Measurements from ENCODE around the gene NMBR.
"Not testable (repeated sequence)": the region's sequence is repeated elsewhere in the genome, so short reads cannot be mapped to it uniquely, and the experiment has no call there.

NMBR gene

DNA sequence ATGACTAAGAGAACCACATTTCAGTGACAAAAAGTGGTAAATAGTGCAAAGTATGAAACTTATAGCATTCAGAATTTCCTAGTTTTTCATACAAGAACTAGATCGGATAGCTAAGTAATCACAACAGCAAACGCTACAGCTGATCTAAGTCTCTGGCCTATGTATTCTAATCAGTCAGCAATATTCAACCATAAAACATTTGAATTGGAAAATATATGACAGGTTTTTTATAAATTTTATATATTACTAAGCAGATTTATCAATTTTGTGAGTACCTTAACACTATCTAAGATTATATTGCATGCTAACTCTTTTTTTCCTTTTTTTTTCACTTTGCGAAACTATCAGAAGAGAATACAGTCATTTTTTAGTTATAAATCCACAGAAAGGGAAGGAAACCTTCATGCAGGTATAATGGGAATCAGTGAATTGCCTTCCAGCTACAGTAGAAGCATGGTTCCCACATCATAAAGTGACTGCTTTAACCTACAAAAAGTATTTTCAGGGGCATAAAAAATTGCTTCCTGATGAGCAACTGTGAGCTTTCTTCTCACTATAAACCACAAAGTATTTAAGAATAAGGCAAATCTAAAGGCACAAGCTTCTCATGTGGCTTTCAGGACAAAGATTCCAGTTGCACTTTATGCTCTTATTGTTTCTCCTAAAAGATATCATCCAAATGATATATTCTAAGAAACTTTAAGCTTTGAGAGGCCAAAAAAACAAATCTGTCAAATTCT, 88.2 kb downstream of the NMBR start:
- Mint-ChIP-seq H3K27ac (no peak overlapping the region), H3K4me3 (no peak overlapping the region), H3K9me3 (no peaks in the 10 kb centered on the region), H3K36me3 (ENCODE audit: low read depth) (no peaks in the 10 kb centered on the region), H3K4me1 (ENCODE audit: low read depth) (no peaks in the 10 kb centered on the region), H3K27me3 (peaks cover 4% of the 10 kb centered on the region)
- no peak for DNase-seq

DNA sequence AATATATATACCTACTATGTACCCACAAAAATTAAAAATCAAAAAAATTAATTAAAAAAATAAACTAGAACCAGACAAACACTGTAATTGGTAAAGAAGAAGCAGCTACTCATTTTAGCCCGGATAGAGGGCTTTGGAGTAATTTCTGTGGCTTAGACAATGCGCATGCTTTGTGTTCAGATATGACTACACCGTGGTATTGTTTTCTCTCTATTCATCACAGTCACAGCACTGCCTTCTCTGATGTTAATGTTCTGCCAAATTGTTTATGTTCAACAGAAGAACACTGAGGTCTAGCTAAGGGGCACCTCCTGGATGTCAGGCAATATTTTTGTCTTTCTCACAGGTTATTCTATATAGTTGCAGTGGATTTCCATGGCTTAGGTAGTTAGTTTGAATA, 91.7 kb downstream of the NMBR start:
- Mint-ChIP-seq H3K4me1 (ENCODE audit: low read depth) (no peaks in the 10 kb centered on the region), H3K27ac (no peak overlapping the region), H3K4me3 (no peak overlapping the region), H3K36me3 (ENCODE audit: low read depth) (no peaks in the 10 kb centered on the region), H3K9me3 (peaks cover 20% of the 10 kb centered on the region), H3K27me3 (peaks cover 12% of the 10 kb centered on the region)
- DNase-seq, result no peak

DNA sequence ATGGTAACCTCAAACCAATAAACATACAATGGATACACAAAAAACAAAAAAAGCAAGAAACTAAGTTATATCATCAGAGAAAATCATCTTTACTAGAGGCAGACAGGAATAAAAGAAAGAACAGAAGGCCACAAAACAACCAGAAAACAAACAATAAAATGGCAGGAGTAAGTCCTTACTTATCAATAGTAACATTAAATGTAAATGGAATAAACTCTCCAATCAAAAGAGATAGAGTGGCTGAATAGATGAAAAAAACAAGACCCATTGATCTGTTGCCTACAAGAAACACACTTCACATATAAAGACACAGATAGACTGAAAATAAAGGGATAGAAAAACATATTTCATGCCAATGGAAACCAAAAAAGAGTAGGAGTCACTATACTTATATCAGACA, 95.5 kb downstream of the NMBR start:
- H3K4me1 Mint-ChIP-seq (ENCODE audit: low read depth), result no peaks in the 10 kb centered on the region

DNA sequence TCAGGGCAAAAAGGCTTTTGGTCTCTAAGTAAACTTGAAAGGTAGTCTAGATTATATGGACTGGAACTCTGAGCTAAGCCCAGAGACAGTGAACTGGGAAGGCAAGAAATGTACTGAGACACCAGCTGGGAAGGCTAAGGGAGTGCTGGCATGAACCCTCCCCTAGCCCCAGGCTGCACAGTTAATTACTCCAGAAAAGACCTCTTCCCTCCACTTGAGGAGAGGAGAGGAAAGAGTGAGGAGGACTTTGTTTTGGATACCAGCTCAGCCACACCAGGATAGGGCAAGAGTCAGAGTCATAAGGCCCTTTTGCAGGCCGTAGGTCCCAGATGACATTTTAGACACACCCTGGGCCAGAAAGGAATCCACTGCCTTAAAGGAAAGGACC, 98.3 kb downstream of the NMBR start:
- Mint-ChIP-seq H3K4me1 (ENCODE audit: low read depth) (no peaks in the 10 kb centered on the region), H3K27ac (no peak overlapping the region), H3K36me3 (ENCODE audit: low read depth) (no peaks in the 10 kb centered on the region), H3K4me3 (no peak overlapping the region), H3K27me3 (peaks cover 31% of the 10 kb centered on the region), H3K9me3 (peaks cover 26% of the 10 kb centered on the region)
- no peak for DNase-seq

More for the DNA sequence above, 95.5 kb downstream of the NMBR start:
- Mint-ChIP-seq H3K36me3 (ENCODE audit: low read depth) (no peaks in the 10 kb centered on the region), H3K9me3 (peaks cover 26% of the 10 kb centered on the region), H3K27me3 (peaks cover 25% of the 10 kb centered on the region), H3K27ac (no peak overlapping the region), H3K4me3 (no peak overlapping the region)
- DNase-seq, result no peak

DNA sequence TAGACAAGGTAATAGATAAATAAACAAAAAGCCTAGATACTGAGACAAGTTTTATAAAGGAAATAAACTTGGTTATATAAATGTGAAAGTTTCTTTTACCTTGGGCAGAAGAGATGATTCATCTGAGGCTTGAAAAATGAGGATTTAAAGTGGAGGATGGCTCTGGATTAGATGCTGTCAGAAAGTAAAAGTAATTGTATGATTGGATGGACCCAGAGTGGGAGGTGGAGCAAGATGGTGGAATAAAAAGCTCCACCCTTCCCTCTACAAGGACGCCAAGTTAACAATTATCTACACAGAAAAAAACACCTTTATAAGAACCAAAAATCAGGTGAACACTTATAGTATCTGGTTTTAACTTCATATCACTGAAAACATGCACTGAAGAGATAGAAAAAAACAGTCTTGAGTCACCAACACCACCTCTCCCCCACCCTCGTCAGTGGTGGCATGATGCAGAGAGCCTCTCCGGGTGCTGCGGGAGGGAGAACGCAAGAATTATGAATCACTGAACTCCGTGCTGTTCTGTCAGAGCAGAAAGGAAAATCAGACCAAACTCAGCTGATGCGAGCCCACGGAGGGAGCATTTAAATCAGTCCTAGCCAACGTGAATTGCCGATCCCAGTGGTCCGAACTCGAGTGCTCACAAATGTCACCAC, 98.9 kb downstream of the NMBR start:
- no peak overlapping the region for H3K27ac Mint-ChIP-seq
- H3K27me3 Mint-ChIP-seq, result peaks cover 33% of the 10 kb centered on the region
- no peaks in the 10 kb centered on the region for H3K36me3 Mint-ChIP-seq (ENCODE audit: low read depth)
- H3K9me3 Mint-ChIP-seq, result peaks cover 23% of the 10 kb centered on the region
- H3K4me1 Mint-ChIP-seq (ENCODE audit: low read depth), result no peaks in the 10 kb centered on the region
- DNase-seq, result no peak
- no peak overlapping the region for H3K4me3 Mint-ChIP-seq

DNA sequence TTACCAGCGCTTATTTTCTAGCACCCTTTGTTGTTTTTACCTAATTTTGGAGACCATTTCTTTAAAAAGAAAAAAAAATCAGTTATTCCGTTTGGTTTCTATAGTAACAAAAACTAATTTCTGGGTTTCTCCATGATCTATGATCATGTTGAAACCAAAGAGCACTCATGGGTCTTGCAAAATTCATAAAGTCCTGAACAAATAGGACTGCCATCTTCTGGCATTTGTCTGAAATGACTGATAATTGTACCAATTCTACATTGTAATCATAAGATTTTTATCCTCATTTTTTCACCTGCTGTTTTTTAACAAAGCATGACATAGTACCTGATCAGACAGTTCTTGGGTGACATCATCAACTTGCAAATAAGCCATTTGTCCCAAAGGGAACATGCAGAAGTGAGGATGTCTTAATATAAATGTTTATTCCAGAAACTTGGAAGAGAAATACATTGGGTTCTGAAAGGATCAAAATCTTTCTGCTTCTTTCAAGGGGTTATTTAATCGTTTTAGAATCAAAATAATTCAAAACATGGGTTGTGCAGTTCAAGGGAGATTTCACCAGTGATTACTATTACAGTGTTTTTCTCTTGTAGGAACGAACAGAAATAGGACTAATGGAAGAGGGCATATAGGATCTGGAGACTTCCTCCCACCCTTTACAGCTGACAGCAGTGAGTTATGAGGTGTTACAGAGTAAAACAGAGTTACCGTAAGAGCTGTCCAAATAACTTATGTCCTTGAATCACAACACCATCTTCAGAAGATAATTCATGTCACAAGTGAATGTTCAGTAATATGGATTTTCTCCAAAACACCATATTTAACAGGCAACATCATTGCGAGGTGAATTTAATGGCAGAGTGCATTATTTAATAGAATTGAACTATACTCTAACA, 101.3 kb downstream of the NMBR start:
- H3K36me3 Mint-ChIP-seq (ENCODE audit: low read depth), result no peaks in the 10 kb centered on the region
- H3K27me3 Mint-ChIP-seq, result peaks cover 31% of the 10 kb centered on the region
- H3K4me1 Mint-ChIP-seq (ENCODE audit: low read depth), result no peaks in the 10 kb centered on the region
- no peak for DNase-seq
- no peak overlapping the region for H3K27ac Mint-ChIP-seq
- peaks cover 9% of the 10 kb centered on the region for H3K9me3 Mint-ChIP-seq
- no peak overlapping the region for H3K4me3 Mint-ChIP-seq

DNA sequence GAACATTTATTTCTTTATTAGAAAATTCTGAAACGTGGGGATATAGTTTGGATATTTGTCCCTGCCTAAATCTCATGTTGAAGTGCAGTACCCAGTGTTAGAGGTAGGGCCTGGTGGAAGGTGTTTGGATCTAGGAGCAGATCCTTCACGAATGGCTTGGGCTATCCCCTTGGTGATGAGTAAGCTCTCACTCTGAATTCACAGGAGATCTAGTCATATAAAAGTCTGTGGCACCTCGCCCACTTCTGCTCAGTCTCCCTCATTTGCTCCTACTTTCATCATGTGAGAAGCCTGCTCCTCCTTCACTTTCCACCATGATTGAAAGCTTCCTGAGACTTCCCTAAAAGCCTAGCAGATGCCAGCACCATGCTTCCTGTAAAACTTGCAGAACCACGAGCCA, 111.0 kb downstream of the NMBR start:
- H3K4me3 Mint-ChIP-seq, result no peak overlapping the region
- peaks cover 3% of the 10 kb centered on the region for H3K27me3 Mint-ChIP-seq
- no peaks in the 10 kb centered on the region for H3K36me3 Mint-ChIP-seq (ENCODE audit: low read depth)
- H3K4me1 Mint-ChIP-seq (ENCODE audit: low read depth), result peaks cover 4% of the 10 kb centered on the region
- no peak overlapping the region for H3K27ac Mint-ChIP-seq
- H3K9me3 Mint-ChIP-seq, result no peaks in the 10 kb centered on the region
- DNase-seq, result no peak

DNA sequence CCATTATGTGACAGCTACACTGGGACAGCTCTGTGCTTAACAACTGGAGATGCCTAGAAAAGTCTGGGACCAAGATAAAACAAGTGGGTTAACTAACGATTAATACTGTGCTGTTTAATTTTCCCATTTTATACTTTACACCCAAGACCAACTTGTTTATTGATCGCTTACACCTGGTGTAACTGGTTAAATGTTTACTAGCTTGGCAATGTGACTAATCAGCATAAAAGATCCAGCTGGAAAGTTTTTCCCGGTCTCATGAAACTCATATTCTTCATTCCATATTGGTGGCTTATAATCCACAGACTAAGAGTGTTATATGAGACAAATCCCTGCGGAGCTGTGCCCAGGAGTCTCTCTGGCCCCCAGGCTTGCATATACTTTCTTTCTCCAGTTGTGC, 115.9 kb downstream of the NMBR start:
- Mint-ChIP-seq H3K4me1 (ENCODE audit: low read depth) (peaks cover under 1% of the 10 kb centered on the region), H3K27me3 (peaks cover 3% of the 10 kb centered on the region), H3K4me3 (no peak overlapping the region), H3K9me3 (peaks cover 23% of the 10 kb centered on the region), H3K27ac (no peak overlapping the region), H3K36me3 (ENCODE audit: low read depth) (no peaks in the 10 kb centered on the region)
- DNase-seq, result no peak

DNA sequence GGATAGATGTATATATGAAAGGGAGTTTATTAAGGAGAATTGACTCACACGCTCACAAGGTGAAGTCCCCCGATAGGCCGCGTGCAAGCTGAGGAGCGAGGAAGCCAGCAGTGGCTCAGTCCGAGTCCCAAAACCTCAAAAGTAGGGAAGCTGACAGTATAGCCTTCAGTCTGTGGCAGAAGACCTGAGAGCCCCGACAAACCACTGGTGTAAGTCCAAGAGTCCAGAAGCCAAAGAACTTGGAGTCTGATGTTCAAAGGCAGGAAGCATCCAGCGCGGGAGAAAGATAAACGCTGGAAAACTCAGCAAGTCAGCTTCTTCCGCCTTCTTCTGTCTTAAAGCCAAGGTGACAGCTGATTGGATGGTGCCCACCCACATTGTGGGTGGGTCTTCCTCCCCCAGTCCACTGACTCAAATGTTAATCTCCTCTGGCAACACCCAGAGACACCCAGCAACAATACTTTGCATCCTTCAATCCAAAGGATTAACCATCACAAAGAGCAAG, 116.8 kb downstream of the NMBR start:
- peak overlapping the region; percentile 53 for H3K4me3 Mint-ChIP-seq
- no peaks in the 10 kb centered on the region for H3K4me1 Mint-ChIP-seq (ENCODE audit: low read depth)
- no peaks in the 10 kb centered on the region for H3K36me3 Mint-ChIP-seq (ENCODE audit: low read depth)
- DNase-seq, result no peak
- peaks cover 3% of the 10 kb centered on the region for H3K27me3 Mint-ChIP-seq
- H3K9me3 Mint-ChIP-seq, result peaks cover 23% of the 10 kb centered on the region
- H3K27ac Mint-ChIP-seq, result no peak overlapping the region

DNA sequence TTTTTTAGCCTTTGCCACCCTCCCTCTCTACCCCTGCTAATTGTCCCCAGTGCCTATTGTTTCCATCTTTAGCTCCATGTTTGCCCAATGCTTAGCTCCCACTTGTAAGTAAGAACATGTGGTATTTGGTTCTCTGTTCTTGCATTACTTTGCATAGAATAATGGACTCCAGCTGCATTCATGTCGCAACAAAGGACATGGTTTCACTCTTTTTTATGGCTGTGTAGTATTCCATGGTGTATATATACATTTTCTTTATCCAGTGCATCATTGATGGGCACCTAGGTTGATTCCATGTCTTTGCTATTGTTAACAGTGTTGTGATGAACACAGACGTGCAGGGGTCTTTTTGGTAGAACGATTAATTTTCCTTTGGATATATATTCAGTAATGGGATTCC, 118.4 kb downstream of the NMBR start:
- H3K4me1 Mint-ChIP-seq (ENCODE audit: low read depth), result no peaks in the 10 kb centered on the region
- H3K36me3 Mint-ChIP-seq (ENCODE audit: low read depth), result no peaks in the 10 kb centered on the region
- peaks cover 23% of the 10 kb centered on the region for H3K9me3 Mint-ChIP-seq
- H3K27ac Mint-ChIP-seq, result no peak overlapping the region
- no peaks in the 10 kb centered on the region for H3K27me3 Mint-ChIP-seq
- H3K4me3 Mint-ChIP-seq, result no peak overlapping the region
- DNase-seq, result no peak

DNA sequence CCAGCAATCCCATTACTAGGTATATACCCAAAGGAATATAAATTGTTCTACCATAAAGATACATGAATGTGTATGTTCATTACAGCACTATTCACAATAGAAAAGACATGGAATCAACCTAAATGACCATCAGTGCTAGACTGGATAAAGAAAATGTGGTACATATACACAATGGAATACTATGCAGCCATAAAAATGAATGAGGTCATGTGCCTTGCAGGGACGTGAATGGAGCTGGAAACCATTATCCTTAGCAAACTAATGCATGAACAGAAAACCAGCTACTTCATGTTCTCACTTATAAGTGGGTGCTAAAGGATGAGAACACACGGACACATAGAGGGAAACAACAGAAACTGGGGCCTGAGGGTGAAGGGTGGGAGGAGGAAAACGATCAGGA, 119.1 kb downstream of the NMBR start:
- H3K27ac Mint-ChIP-seq; H3K4me1 Mint-ChIP-seq (ENCODE audit: low read depth); DNase-seq; H3K4me3 Mint-ChIP-seq; H3K36me3 Mint-ChIP-seq (ENCODE audit: low read depth); H3K27me3 Mint-ChIP-seq: not testable (repeated sequence)
- H3K9me3 Mint-ChIP-seq, result peaks cover 23% of the 10 kb centered on the region

DNA sequence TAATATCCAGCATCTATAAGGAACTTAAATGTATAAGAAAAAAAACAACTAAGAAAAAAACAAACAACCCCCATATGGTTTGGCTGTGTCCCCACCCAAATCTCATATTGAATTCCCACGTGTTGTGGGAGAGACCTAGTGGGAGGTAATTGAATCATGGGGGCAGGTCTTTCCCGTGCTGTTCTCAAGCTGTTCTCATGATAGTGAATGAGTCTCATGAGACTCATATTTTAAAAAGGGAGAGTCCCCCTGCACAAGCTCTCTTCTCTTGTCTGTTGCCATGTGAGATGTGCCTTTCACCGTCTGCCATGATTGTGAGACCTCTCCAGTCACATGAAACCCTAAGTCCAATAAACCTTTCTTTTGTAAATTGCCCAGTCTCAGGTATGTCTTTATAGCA, 119.8 kb downstream of the NMBR start:
- H3K36me3 Mint-ChIP-seq (ENCODE audit: low read depth), result no peaks in the 10 kb centered on the region
- peaks cover 23% of the 10 kb centered on the region for H3K9me3 Mint-ChIP-seq
- no peak for DNase-seq
- H3K27ac Mint-ChIP-seq, result no peak overlapping the region
- H3K27me3 Mint-ChIP-seq, result no peaks in the 10 kb centered on the region
- no peak overlapping the region for H3K4me3 Mint-ChIP-seq
- H3K4me1 Mint-ChIP-seq (ENCODE audit: low read depth), result no peaks in the 10 kb centered on the region

DNA sequence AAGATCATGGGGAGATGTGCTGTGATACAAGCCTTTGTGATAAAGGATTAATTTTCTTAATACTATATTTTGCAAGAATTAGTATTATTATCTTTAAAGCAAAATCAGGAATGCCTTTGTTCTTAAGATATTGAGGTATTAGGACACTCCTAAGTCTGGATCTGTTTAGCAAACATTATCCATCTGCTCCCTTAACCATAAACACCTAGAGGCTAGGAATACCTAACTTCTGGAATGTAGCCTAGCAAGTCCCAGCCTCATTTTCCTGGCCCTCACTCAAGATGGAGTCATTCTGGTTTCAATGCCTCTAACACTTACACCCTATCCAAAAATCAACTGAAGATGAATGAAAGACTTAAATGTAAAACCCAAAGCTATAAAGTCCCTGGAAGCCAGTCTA, 120.5 kb downstream of the NMBR start:
- DNase-seq, result no peak
- Mint-ChIP-seq H3K27me3 (no peaks in the 10 kb centered on the region), H3K4me1 (ENCODE audit: low read depth) (no peaks in the 10 kb centered on the region), H3K27ac (no peak overlapping the region), H3K4me3 (no peak overlapping the region), H3K9me3 (peaks cover 23% of the 10 kb centered on the region), H3K36me3 (ENCODE audit: low read depth) (no peaks in the 10 kb centered on the region)

Measured in activated T-cell treated with anti-CD3 and anti-CD28 coated beads, Interleukin-2, amount 50 U/mL, for 24 hours (primary cell).